ENCODE data around the gene ATP1A4.

The ATP1A4 gene

DNA sequence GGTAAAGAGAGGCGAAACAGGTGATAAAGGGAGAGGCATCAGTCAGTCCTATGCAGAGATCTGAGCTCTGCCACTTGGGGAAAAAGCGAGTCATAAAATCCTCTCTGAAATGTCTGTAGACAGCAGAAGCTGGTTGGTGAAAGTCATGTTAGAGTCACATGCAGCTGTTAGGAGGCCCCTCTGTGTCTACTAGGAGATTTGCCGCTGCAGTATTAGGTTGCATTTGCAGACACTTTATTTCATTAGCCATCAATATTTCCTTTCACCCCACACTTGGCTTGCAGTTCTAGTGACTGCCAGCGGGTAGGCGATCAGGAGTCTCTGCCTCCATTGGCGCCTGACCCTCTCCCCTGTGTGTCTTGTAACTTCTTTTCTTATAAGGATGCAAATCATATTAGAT is 16.2 kb downstream of the ATP1A4 start:
- Histone ChIP-seq H3K4me3 (ENCODE audit: low read length) (no peak overlapping the region), H3K27me3 (ENCODE audit: control insufficient read depth, low read length) (peaks cover 15% of the 10 kb centered on the region; the same call in 1 of the 2 replicates), H3K4me1 (ENCODE audit: control insufficient read depth, low read length) (peaks cover 12% of the 10 kb centered on the region), H3K9me3 (ENCODE audit: control insufficient read depth, insufficient read depth, low read length) (no peaks in the 10 kb centered on the region), H3F3A (ENCODE audit: control insufficient read depth, insufficient read depth) (0 out of 2 replicates have a peak, but pooled peaks cover 2% of the 10 kb centered on the region), H3K79me2 (ENCODE audit: control insufficient read depth, low read length) (no peaks in the 10 kb centered on the region), H3K4me2 (ENCODE audit: low read length) (no peak overlapping the region), H3K9me2 (replicated peaks; ENCODE audit: control insufficient read depth, low read length) (no peaks in the 10 kb centered on the region), H3K36me3 (ENCODE audit: control insufficient read depth, low read length) (no peaks in the 10 kb centered on the region), H4K20me1 (ENCODE audit: control insufficient read depth, insufficient read depth, low read depth, low read length) (no peaks in the 10 kb centered on the region), H3K27ac (ENCODE audit: low read depth, low read length) (no peak overlapping the region)
- TF ChIP-seq, protein P1, sequence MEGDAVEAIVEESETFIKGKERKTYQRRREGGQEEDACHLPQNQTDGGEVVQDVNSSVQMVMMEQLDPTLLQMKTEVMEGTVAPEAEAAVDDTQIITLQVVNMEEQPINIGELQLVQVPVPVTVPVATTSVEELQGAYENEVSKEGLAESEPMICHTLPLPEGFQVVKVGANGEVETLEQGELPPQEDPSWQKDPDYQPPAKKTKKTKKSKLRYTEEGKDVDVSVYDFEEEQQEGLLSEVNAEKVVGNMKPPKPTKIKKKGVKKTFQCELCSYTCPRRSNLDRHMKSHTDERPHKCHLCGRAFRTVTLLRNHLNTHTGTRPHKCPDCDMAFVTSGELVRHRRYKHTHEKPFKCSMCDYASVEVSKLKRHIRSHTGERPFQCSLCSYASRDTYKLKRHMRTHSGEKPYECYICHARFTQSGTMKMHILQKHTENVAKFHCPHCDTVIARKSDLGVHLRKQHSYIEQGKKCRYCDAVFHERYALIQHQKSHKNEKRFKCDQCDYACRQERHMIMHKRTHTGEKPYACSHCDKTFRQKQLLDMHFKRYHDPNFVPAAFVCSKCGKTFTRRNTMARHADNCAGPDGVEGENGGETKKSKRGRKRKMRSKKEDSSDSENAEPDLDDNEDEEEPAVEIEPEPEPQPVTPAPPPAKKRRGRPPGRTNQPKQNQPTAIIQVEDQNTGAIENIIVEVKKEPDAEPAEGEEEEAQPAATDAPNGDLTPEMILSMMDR (IDR thresholded peaks at IDR 0.05; ENCODE audit: low read depth, low read length, poor library complexity, severe bottlenecking) = peak; percentile 33
- TF ChIP-seq EZH2phosphoT487 (IDR thresholded peaks at IDR 0.05; ENCODE audit: borderline replicate concordance, low read length) = no peak

DNA sequence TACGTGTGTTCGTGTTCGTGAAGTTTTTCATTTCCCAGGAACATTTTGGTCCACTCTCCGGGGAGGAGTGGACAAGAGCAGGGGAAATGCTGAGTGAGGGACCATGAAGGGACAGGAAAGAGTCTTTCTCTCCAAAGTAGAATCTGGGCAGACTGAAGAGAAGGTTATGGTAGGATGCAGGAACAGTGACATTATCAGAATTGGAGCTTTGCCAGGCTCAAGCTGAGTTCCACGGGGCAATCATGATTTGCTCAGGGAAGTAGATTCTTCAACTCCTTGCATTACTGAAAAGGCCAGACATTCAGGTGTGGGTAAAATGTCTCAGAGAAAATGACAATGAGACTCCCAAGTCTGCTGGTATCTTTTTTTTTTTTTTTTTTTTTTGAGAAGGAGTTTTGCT is 16.6 kb downstream of the ATP1A4 start:
- H3K27me3 ChIP-seq (ENCODE audit: control insufficient read depth, low read length) = peaks cover 14% of the 10 kb centered on the region; the same call in 1 of the 2 replicates
- no peaks in the 10 kb centered on the region for H3K79me2 ChIP-seq (ENCODE audit: control insufficient read depth, low read length)
- peaks cover 12% of the 10 kb centered on the region for H3K4me1 ChIP-seq (ENCODE audit: control insufficient read depth, low read length)
- H4K20me1 ChIP-seq (ENCODE audit: control insufficient read depth, insufficient read depth, low read depth, low read length) = no peaks in the 10 kb centered on the region
- H3K4me3 ChIP-seq (ENCODE audit: low read length) = no peak overlapping the region
- H3K27ac ChIP-seq (ENCODE audit: low read depth, low read length) = no peak overlapping the region
- H3K36me3 ChIP-seq (ENCODE audit: control insufficient read depth, low read length) = no peaks in the 10 kb centered on the region
- H3K9me3 ChIP-seq (ENCODE audit: control insufficient read depth, insufficient read depth, low read length) = no peaks in the 10 kb centered on the region
- no peaks in the 10 kb centered on the region for H3K9me2 ChIP-seq (replicated peaks; ENCODE audit: control insufficient read depth, low read length)
- 0 out of 2 replicates have a peak, but pooled peaks cover 2% of the 10 kb centered on the region for H3F3A ChIP-seq (ENCODE audit: control insufficient read depth, insufficient read depth)
- no peak overlapping the region for H3K4me2 ChIP-seq (ENCODE audit: low read length)
- TF ChIP-seq, protein P1 (IDR thresholded peaks at IDR 0.05; ENCODE audit: low read depth, low read length, poor library complexity, severe bottlenecking) = peak; percentile 6
- TF ChIP-seq EZH2phosphoT487 (IDR thresholded peaks at IDR 0.05; ENCODE audit: borderline replicate concordance, low read length) = no peak

DNA sequence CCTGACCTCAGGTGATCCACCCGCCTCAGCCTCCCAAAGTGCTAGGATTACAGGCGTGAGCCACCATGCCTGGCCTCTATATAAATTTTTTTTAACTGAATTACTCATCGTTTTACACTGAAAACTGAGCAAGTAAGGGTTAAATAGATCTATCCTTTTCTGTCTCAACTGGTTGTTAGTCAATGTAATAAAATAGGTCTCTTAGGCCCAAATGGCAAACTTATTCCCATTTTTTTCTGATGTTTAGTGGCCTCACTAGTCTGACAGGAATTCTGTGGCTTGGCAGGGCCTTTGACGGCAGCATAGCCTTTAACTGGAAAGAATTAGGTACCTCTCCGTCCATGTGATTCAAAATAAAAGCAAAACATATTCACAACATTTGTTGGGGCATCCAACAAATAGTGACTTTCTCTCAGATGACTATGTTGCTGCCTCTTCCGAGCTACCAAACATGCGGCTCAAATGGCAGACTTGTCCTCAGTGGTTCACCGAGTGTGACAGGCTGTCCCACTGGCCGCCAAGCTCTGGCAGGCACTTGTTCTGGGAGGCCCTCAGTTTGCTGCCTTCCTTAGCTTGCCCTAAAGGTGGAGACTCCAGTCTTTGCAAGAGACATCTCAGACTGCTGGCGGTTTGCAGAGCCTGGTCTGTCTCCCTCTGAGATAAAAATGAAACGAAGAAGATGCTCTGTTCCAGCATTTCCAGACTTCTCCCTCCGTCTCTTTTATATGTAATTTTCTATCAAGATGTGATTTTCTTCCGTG is 17.4 kb downstream of the ATP1A4 start:
- H3K4me1 ChIP-seq (ENCODE audit: control insufficient read depth, low read length) = peaks cover 12% of the 10 kb centered on the region
- TF ChIP-seq EZH2phosphoT487 (IDR thresholded peaks at IDR 0.05; ENCODE audit: borderline replicate concordance, low read length) = no peak
- TF ChIP-seq, protein P1 (IDR thresholded peaks at IDR 0.05; ENCODE audit: low read depth, low read length, poor library complexity, severe bottlenecking) = no peak

More for the DNA sequence above, 17.4 kb downstream of the ATP1A4 start:
- H3K9me3 ChIP-seq (ENCODE audit: control insufficient read depth, insufficient read depth, low read length) = no peaks in the 10 kb centered on the region
- no peak overlapping the region for H3K4me3 ChIP-seq (ENCODE audit: low read length)
- peaks cover 17% of the 10 kb centered on the region; the same call in 1 of the 2 replicates for H3K27me3 ChIP-seq (ENCODE audit: control insufficient read depth, low read length)
- H3K4me2 ChIP-seq (ENCODE audit: low read length) = 0 out of 2 replicates have a peak overlapping the region, but pooled peaks have one; percentile 48
- H3K36me3 ChIP-seq (ENCODE audit: control insufficient read depth, low read length) = no peaks in the 10 kb centered on the region
- H3F3A ChIP-seq (ENCODE audit: control insufficient read depth, insufficient read depth) = 0 out of 2 replicates have a peak, but pooled peaks cover 2% of the 10 kb centered on the region
- H3K9me2 ChIP-seq (replicated peaks; ENCODE audit: control insufficient read depth, low read length) = no peaks in the 10 kb centered on the region
- H4K20me1 ChIP-seq (ENCODE audit: control insufficient read depth, insufficient read depth, low read depth, low read length) = no peaks in the 10 kb centered on the region
- no peaks in the 10 kb centered on the region for H3K79me2 ChIP-seq (ENCODE audit: control insufficient read depth, low read length)
- no peak overlapping the region for H3K27ac ChIP-seq (ENCODE audit: low read depth, low read length)

All from DOHH2 (cell line).